ENCODE results near the gene CETN3.

DNA sequence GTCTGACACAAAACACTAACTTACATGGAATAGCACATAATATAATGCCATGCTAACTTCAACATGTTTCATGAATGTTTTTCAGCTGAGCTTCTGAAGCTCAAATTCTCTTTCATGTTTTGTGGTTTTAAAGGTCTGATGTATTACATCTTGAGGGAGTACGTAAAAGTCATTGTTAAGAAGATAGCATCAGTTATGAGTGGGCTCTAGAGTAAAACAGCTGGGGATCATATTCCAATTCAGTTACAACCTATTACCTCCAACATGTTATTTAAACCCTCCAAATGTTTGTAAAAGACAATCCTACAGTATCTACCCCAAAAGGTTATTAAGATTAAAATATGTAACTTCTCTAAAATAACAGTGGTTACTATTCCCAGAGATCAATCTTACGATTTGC lies 19.2 kb downstream of the CETN3 start:
- TF ChIP-seq GATA2 (IDR thresholded peaks at IDR 0.05; ENCODE audit: low read depth, low read length) = no peak
- TF ChIP-seq GATA3 (IDR thresholded peaks at IDR 0.05; ENCODE audit: low read depth, low read length) = no peak
